GM10248 (cell line): ENCODE data around the gene CFLAR.
A peak's percentile ranks its signal among the peaks of the same experiment; 100 is the strongest.

ENCODE experiments used
- CTCF ChIA-PET: fragments of 300-600 bp; sonication (Branson Sonifier 250); formaldehyde crosslinking; extraction: SDS; loops from one replicate; lab custom pipeline; 2021; ENCODE audit warnings: antibody characterized with exemption; lab: Yijun Ruan, JAX
- POLR2A ChIA-PET: fragments of 350-650 bp; sonication (Branson Sonifier 250); formaldehyde crosslinking; extraction: SDS; loops from one replicate; lab custom pipeline; 2020; ENCODE audit warnings: antibody characterized with exemption; lab: Yijun Ruan, JAX
- DNase-seq: peaks from one replicate; pipeline ENCODE4 v3.0.0; 2012; ENCODE audit errors: extremely low spot score
- CTCF ChIP-seq: IDR thresholded peaks from 2 replicates; pipeline ENCODE4 v1.5.1; 2012; ENCODE audit warnings: mild to moderate bottlenecking, low read depth; ENCODE audit errors: extremely low read depth, missing control alignments, control extremely low read depth

The CFLAR gene

GRCh38 chr2:201118121-201118960, 2.4 kb downstream of the CFLAR start:
- ChIA-PET POLR2A (interaction anchor here (0.8 to 1.8 kb wide), 6 partner anchors 12 to 254 kb away, joined by 3 to 7 read pairs (median 6); partner anchors contain the start of gene CLK1), CTCF (interaction anchor here (0.8 to 4.5 kb wide), 25 partner anchors 11 to 226 kb away, joined by 3 to 19 read pairs (median 6); partner anchors contain the start of gene CASP10)
- peak; percentile 39 for TF ChIP-seq CTCF
- peak; percentile 73 for DNase-seq

GRCh38 chr2:201118961-201119854, 3.2 kb downstream of the CFLAR start:
- ChIA-PET POLR2A (interaction anchor here (0.8 to 1.4 kb wide), 3 partner anchors 18 to 255 kb away, joined by 3 to 6 read pairs (median 5); partner anchors contain the start of gene CLK1), CTCF (interaction anchor here (1.0 to 3.0 kb wide), 13 partner anchors 12 to 218 kb away, joined by 3 to 15 read pairs (median 7); partner anchors contain the start of gene CASP10)
- TF ChIP-seq CTCF, result no peak
- no peak for DNase-seq

GRCh38 chr2:201122276-201122675, 6.3 kb downstream of the CFLAR start:
- ChIA-PET CTCF (interaction anchor here (0.7 to 2.9 kb wide), 8 partner anchors 9 to 221 kb away, joined by 3 to 13 read pairs (median 4); no protein-coding TSS in a partner anchor), POLR2A (interaction anchor here (0.7 kb wide), 1 partner anchor 233 kb away, joined by 3 read pairs; the partner anchor contains the start of gene NIF3L1)
- DNase-seq, result no peak
- TF ChIP-seq CTCF, result no peak

GRCh38 chr2:201126308-201127151, 10.6 kb downstream of the CFLAR start:
- no peak for DNase-seq
- CTCF ChIA-PET, result interaction anchor here (1.0 to 1.7 kb wide), 2 partner anchors 26 to 29 kb away, joined by 3 to 6 read pairs; no protein-coding TSS in a partner anchor
- POLR2A ChIA-PET, result interaction anchor here (1.3 kb wide), 1 partner anchor 11 kb away, joined by 6 read pairs; no protein-coding TSS in a partner anchor
- no peak for TF ChIP-seq CTCF

GRCh38 chr2:201127152-201127511, 11.2 kb downstream of the CFLAR start:
- ChIA-PET CTCF (interaction anchor here (1.0 to 1.7 kb wide), 2 partner anchors 26 to 28 kb away, joined by 3 to 6 read pairs; no protein-coding TSS in a partner anchor), POLR2A (interaction anchor here (1.3 kb wide), 1 partner anchor 10 kb away, joined by 6 read pairs; no protein-coding TSS in a partner anchor)
- TF ChIP-seq CTCF, result no peak
- DNase-seq, result no peak
